ENCODE data around the gene L3MBTL4.

L3MBTL4 gene

GRCh38 chr18:6414723-6415417, at the start of gene L3MBTL4:
L3MBTL4 (minus strand) TSS chr18:6414911; CDS start chr18:6311625, 103,286 bp downstream.
- TF ChIP-seq, protein P1, sequence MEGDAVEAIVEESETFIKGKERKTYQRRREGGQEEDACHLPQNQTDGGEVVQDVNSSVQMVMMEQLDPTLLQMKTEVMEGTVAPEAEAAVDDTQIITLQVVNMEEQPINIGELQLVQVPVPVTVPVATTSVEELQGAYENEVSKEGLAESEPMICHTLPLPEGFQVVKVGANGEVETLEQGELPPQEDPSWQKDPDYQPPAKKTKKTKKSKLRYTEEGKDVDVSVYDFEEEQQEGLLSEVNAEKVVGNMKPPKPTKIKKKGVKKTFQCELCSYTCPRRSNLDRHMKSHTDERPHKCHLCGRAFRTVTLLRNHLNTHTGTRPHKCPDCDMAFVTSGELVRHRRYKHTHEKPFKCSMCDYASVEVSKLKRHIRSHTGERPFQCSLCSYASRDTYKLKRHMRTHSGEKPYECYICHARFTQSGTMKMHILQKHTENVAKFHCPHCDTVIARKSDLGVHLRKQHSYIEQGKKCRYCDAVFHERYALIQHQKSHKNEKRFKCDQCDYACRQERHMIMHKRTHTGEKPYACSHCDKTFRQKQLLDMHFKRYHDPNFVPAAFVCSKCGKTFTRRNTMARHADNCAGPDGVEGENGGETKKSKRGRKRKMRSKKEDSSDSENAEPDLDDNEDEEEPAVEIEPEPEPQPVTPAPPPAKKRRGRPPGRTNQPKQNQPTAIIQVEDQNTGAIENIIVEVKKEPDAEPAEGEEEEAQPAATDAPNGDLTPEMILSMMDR (IDR thresholded peaks at IDR 0.05; ENCODE audit: insufficient read depth, low read length, missing control alignments), result no peak
- H3K4me3 ChIP-seq (ENCODE audit: low read depth, low read length), result peak within 1 kb of the TSS; percentile 33
- no peak for DNase-seq (ENCODE audit: low read depth, low spot score)
- ChIA-PET POLR2A (no interaction called here), CTCF (no interaction called here)

DNA sequence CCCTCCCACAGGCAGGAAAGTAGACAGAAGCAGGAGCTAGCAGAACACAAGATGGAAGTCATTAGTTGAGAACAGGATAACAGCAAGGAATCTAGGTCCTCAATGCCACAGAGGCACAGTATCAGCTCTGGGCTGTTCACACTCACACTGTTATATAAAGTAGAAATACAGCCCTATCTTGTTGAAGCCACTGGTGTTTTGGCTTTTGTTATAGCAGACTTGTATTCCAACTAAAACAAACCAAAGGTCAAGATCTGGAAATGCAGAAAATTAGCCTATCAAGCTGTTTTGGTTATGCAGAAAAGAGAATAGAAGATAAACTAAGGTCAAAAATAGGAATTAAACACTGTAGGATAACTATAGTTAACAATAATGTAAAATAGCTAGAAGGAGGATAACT, 37.5 kb upstream of the L3MBTL4 start:
- no peak for DNase-seq (ENCODE audit: low read depth, low spot score)
- ChIA-PET CTCF (no interaction called here), POLR2A (no interaction called here)
- TF ChIP-seq, protein P1 (IDR thresholded peaks at IDR 0.05; ENCODE audit: insufficient read depth, low read length, missing control alignments), result no peak
- H3K4me3 ChIP-seq (ENCODE audit: low read depth, low read length), result no peak overlapping the region

GRCh38 chr18:6449213-6449612, 34.5 kb upstream of the L3MBTL4 start:
- TF ChIP-seq, protein P1 (IDR thresholded peaks at IDR 0.05; ENCODE audit: insufficient read depth, low read length, missing control alignments), result no peak
- DNase-seq (ENCODE audit: low read depth, low spot score), result no peak
- POLR2A ChIA-PET, result no interaction called here
- no peak overlapping the region for H3K4me3 ChIP-seq (ENCODE audit: low read depth, low read length)
- CTCF ChIA-PET, result interaction anchor here (0.7 kb wide), 1 partner anchor 299 kb away, joined by 3 read pairs; no protein-coding TSS in a partner anchor

DNA sequence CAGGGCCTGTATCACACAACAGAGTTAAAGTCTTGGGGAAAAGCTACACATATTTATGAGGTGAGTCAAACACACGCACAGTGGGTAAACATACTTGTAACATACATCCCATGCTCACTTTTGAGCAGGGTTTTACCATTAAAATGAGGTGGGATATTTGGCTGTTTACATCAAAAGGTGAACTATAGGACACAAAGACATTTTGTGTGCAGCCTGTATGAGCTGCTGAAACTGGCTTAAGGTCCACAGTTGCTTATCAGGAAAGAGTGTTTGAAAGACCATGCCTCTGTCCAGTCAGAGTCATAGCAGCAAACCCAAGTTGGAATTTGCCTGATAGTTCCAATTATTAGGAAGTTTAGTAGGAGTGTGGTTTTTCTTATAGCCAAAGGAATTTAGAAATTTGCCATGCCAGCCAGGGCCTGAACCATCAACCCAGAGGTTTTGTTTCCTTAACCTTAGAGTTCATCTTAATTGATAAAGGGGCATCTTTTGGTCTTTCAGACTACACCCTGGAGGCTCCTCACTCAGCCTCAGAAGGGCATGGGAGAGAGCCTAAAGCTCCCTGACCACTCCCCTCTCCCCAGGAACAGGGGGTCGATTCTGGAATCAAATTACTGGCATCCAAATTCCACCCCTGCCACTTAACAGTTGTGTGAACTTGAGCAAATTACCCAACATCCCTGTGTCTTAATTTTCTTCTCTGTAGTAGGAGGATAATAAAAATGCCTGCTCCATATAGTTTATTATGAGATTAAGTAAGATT, 29.9 kb upstream of the L3MBTL4 start:
- TF ChIP-seq, protein P1 (IDR thresholded peaks at IDR 0.05; ENCODE audit: insufficient read depth, low read length, missing control alignments), result no peak
- no peak for DNase-seq (ENCODE audit: low read depth, low spot score)
- ChIA-PET CTCF (no interaction called here), POLR2A (no interaction called here)
- H3K4me3 ChIP-seq (ENCODE audit: low read depth, low read length), result no peak overlapping the region

- CTCF ChIA-PET, result no interaction called here
- TF ChIP-seq, protein P1 (IDR thresholded peaks at IDR 0.05; ENCODE audit: insufficient read depth, low read length, missing control alignments), result no peak
- H3K4me3 ChIP-seq (ENCODE audit: low read depth, low read length), result no peak overlapping the region
- DNase-seq (ENCODE audit: low read depth, low spot score), result no peak
- POLR2A ChIA-PET, result no interaction called here
These were observed 26.5 kb upstream of the L3MBTL4 start for GRCh38 chr18:6441200-6441599.
